H9 (cell line): Measurements from ENCODE around the gene ERI3. TPM values are rescaled to one million over a fixed set of nuclear protein-coding genes. Genes with fewer than 3 reads are reported as not detected.

Experiments
- DNase-seq: peaks from one replicate; pipeline ENCODE4 v3.0.0-alpha.2; 2017
- H2AFZ ChIP-seq: one replicate; pipeline ENCODE4 v1.6.1; 2013; ENCODE audit warnings: mild to moderate bottlenecking, low read length, control low read depth, moderate library complexity
- H2AK5ac ChIP-seq: 2 replicates; pipeline ENCODE4 v1.6.1; 2013; ENCODE audit warnings: low read length, control low read depth, mixed read lengths; ENCODE audit not compliant: insufficient read length
- H2BK120ac ChIP-seq: one replicate; pipeline ENCODE4 v1.6.1; 2013; ENCODE audit warnings: low read depth, mild to moderate bottlenecking, low read length, control low read depth, inconsistent platforms; ENCODE audit not compliant: poor library complexity, severe bottlenecking
- H2BK12ac ChIP-seq: 2 replicates; pipeline ENCODE4 v1.6.1; 2013; ENCODE audit warnings: low read length, control low read depth, mixed read lengths, low read depth; ENCODE audit not compliant: insufficient read length
- H2BK15ac ChIP-seq: 2 replicates; pipeline ENCODE4 v1.6.1; 2013; ENCODE audit warnings: low read depth, low read length, control low read depth
- H2BK20ac ChIP-seq: one replicate; pipeline ENCODE4 v1.6.1; 2013; ENCODE audit warnings: low read depth, mild to moderate bottlenecking, low read length, control low read depth, inconsistent platforms; ENCODE audit not compliant: poor library complexity, severe bottlenecking
- H2BK5ac ChIP-seq: 2 replicates; pipeline ENCODE4 v1.6.1; 2013; ENCODE audit warnings: low read length, control low read depth, mixed read lengths; ENCODE audit not compliant: insufficient read length
- H3K14ac ChIP-seq: 2 replicates; pipeline ENCODE4 v1.6.1; 2013; ENCODE audit warnings: low read length, control low read depth; ENCODE audit not compliant: insufficient read depth
- H3K18ac ChIP-seq: 2 replicates; pipeline ENCODE4 v1.6.1; 2013; ENCODE audit warnings: low read depth, mild to moderate bottlenecking, mixed read lengths, low read length, control low read depth; ENCODE audit not compliant: insufficient read length
- H3K23ac ChIP-seq: 2 replicates; pipeline ENCODE4 v1.6.1; 2013; ENCODE audit warnings: low read length, control low read depth, mixed read lengths, low read depth; ENCODE audit not compliant: insufficient read length
- H3K23me2 ChIP-seq: 2 replicates; pipeline ENCODE4 v1.6.1; 2013; ENCODE audit warnings: low read depth, mild to moderate bottlenecking, mixed read lengths, low read length, control low read depth; ENCODE audit not compliant: insufficient read length, poor library complexity, severe bottlenecking
- H3K27ac ChIP-seq: 2 replicates; pipeline ENCODE4 v1.5.1; 2013; ENCODE audit warnings: low read length, control low read depth, mixed read lengths, low read depth; ENCODE audit not compliant: insufficient read length
- H3K27me3 ChIP-seq: 2 replicates; pipeline ENCODE4 v1.6.1; 2013; ENCODE audit warnings: low read length, control low read depth, inconsistent platforms; ENCODE audit not compliant: insufficient read depth
- H3K4ac ChIP-seq: 2 replicates; pipeline ENCODE4 v1.6.1; 2013; ENCODE audit warnings: low read depth, mild to moderate bottlenecking, control low read depth, inconsistent platforms, low read length, moderate library complexity
- H3K4me1 ChIP-seq: 2 replicates; pipeline ENCODE4 v1.6.1; 2013; ENCODE audit warnings: low read length, control low read depth, inconsistent platforms; ENCODE audit not compliant: insufficient read depth
- H3K4me2 ChIP-seq: 2 replicates; pipeline ENCODE4 v1.6.1; 2013; ENCODE audit warnings: low read length, control low read depth, mixed read lengths; ENCODE audit not compliant: insufficient read length, insufficient read depth
- H3K56ac ChIP-seq: 2 replicates; pipeline ENCODE4 v1.6.1; 2013; ENCODE audit warnings: low read depth, mild to moderate bottlenecking, mixed read lengths, low read length, control low read depth; ENCODE audit not compliant: insufficient read length
- H3K79me1 ChIP-seq: 2 replicates; pipeline ENCODE4 v1.6.1; 2013; ENCODE audit warnings: low read depth, mild to moderate bottlenecking, moderate library complexity, low read length, control low read depth, inconsistent platforms; ENCODE audit not compliant: insufficient read depth, poor library complexity, severe bottlenecking
- H3K79me2 ChIP-seq: 2 replicates; pipeline ENCODE4 v1.6.1; 2013; ENCODE audit warnings: low read length, control low read depth, inconsistent platforms; ENCODE audit not compliant: insufficient read depth
- H3K9ac ChIP-seq: 2 replicates; pipeline ENCODE4 v1.6.1; 2013; ENCODE audit warnings: low read length, control low read depth, mixed read lengths; ENCODE audit not compliant: insufficient read length; ENCODE audit errors: extremely low read depth
- H3K9me3 ChIP-seq: one replicate; pipeline ENCODE4 v1.6.1; 2013; ENCODE audit warnings: low read depth, low read length, inconsistent platforms; ENCODE audit not compliant: control insufficient read depth
- H3T11ph ChIP-seq: one replicate; pipeline ENCODE4 v1.6.1; 2013; ENCODE audit warnings: mild to moderate bottlenecking, low read length, control low read depth, inconsistent platforms
- H4K20me1 ChIP-seq: one replicate; pipeline ENCODE4 v1.6.1; 2013; ENCODE audit not compliant: control insufficient read depth, insufficient read length, insufficient read depth
- H4K5ac ChIP-seq: 2 replicates; pipeline ENCODE4 v1.6.1; 2013; ENCODE audit warnings: low read depth, mild to moderate bottlenecking, mixed read lengths, low read length, control low read depth; ENCODE audit not compliant: insufficient read length
- H4K8ac ChIP-seq: replicated peaks from 2 replicates; pipeline ENCODE4 v1.6.1; 2013; ENCODE audit warnings: low read length, control low read depth, mixed read lengths, low read depth; ENCODE audit not compliant: insufficient read length
- H4K91ac ChIP-seq: 2 replicates; pipeline ENCODE4 v1.6.1; 2013; ENCODE audit warnings: low read depth, mild to moderate bottlenecking, moderate library complexity, mixed read lengths, low read length, control low read depth; ENCODE audit not compliant: insufficient read length
- H3K27ac Mint-ChIP-seq, 3 experiments: 2 replicates in 2 of 3; 3 replicates in 1 of 3; pipeline ENCODE4 v1.8.0; 2020 to 2021; ENCODE audit warnings: mixed read lengths in 3 of 3, mild to moderate bottlenecking in 1 of 3, moderate library complexity in 1 of 3
- H3K27me3 Mint-ChIP-seq: 2 replicates; pipeline ENCODE4 v1.8.0; 2021; ENCODE audit warnings: low read depth, mild to moderate bottlenecking, moderate library complexity, mixed read lengths
- H3K36me3 Mint-ChIP-seq, 3 experiments: 2 replicates in 2 of 3; 3 replicates in 1 of 3; pipeline ENCODE4 v1.8.0; 2020 to 2021; ENCODE audit warnings: low read depth in 3 of 3, mixed read lengths in 3 of 3; ENCODE audit not compliant: insufficient read depth in 1 of 3
- H3K4me1 Mint-ChIP-seq, 2 experiments: 2 replicates each; pipeline ENCODE4 v1.8.0; 2020; ENCODE audit warnings: mixed read lengths in 2 of 2
- H3K4me3 Mint-ChIP-seq, 2 experiments: 2 replicates in 1 of 2; 3 replicates in 1 of 2; pipeline ENCODE4 v1.8.0; 2020 to 2021; ENCODE audit warnings: mild to moderate bottlenecking in 2 of 2, mixed read lengths in 2 of 2, moderate library complexity in 1 of 2
- H3K9me3 Mint-ChIP-seq, 2 experiments: 2 replicates in 1 of 2; 3 replicates in 1 of 2; pipeline ENCODE4 v1.8.0; 2020; ENCODE audit warnings: mild to moderate bottlenecking in 2 of 2, mixed read lengths in 2 of 2, moderate library complexity in 1 of 2
- WGBS: extraction: QIAGEN DNeasy Blood & Tissue Kit; methylation state at CpG from one replicate; pipeline ENCODE4 v1.1.7; 2013; ENCODE audit warnings: missing lambda C conversion rate, low lambda C conversion rate, mixed read lengths; ENCODE audit not compliant: insufficient read length; ENCODE audit errors: extremely low coverage; 5-methylcytosine and 5-hydroxymethylcytosine counted together
- total RNA-seq: library from RNA; stranded (reverse); gene quantifications from 2 replicates; pipeline ENCODE4 v1.2.1, GENCODE V29; 2021
- TF ChIP-seq, protein P1 (sequence below): fragments of 200-600 bp; sonication (generic); conservative IDR thresholded peaks from 3 replicates; pipeline ENCODE4 v1.8.0; 2021; ENCODE audit warnings: antibody characterized with exemption, mild to moderate bottlenecking

The ERI3 gene
- total RNA-seq, 1 experiment from 2014 or later = 61.6 TPM

DNA sequence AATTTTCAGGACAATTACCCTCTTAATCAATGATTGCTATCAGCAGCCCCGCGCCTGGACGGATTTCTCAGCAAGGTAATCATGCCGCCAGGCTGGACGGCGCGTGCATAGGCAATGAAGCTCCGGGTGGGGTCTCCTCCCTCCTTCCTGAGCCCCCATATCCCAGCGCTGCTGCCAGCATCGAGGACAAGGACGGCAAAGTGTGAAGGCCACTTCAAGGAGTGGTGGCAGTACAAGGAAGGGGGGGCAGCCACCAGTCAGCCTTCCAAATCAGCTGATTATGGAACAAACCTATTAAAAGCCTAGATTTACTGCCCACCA is 90.6 kb downstream of the ERI3 start:
- no peak for DNase-seq
- Histone ChIP-seq H3K23me2 (no peaks in the 10 kb centered on the region), H3K14ac (peak overlapping the region; percentile 2; the same call in 1 of the 2 replicates), H4K91ac (no peak overlapping the region), H3K56ac (no peak overlapping the region), H3K27ac (no peak overlapping the region), H2BK5ac (no peak overlapping the region), H3K4ac (no peak overlapping the region), H3K4me1 (peaks cover 4% of the 10 kb centered on the region; the same call in 1 of the 2 replicates), H2BK120ac (no peak overlapping the region), H4K5ac (no peak overlapping the region), H3K27me3 (no peaks in the 10 kb centered on the region), H3T11ph (no peak overlapping the region), H3K4me2 (no peak overlapping the region), H2BK15ac (no peak overlapping the region), H3K79me2 (no peaks in the 10 kb centered on the region), H2BK12ac (no peak overlapping the region), H2AK5ac (no peak overlapping the region), H4K20me1 (no peaks in the 10 kb centered on the region), H3K23ac (no peak overlapping the region), H4K8ac (no peak overlapping the region), H2BK20ac (no peak overlapping the region), H3K9me3 (no peaks in the 10 kb centered on the region), H2AFZ (no peak overlapping the region), H3K79me1 (no peaks in the 10 kb centered on the region), H3K9ac (no peak overlapping the region), H3K18ac (no peak overlapping the region)
- Mint-ChIP-seq H3K4me1 (peaks cover 25 to 32% of the 10 kb centered on the region in 2 experiments), H3K36me3 (peaks cover 0 to 2% (median 0%) of the 10 kb centered on the region in 3 experiments; a peak in 4 of 7 replicates), H3K4me3 (no peak overlapping the region), H3K9me3 (no peaks in the 10 kb centered on the region), H3K27me3 (no peaks in the 10 kb centered on the region), H3K27ac (no peak overlapping the region)
- TF ChIP-seq, protein P1, sequence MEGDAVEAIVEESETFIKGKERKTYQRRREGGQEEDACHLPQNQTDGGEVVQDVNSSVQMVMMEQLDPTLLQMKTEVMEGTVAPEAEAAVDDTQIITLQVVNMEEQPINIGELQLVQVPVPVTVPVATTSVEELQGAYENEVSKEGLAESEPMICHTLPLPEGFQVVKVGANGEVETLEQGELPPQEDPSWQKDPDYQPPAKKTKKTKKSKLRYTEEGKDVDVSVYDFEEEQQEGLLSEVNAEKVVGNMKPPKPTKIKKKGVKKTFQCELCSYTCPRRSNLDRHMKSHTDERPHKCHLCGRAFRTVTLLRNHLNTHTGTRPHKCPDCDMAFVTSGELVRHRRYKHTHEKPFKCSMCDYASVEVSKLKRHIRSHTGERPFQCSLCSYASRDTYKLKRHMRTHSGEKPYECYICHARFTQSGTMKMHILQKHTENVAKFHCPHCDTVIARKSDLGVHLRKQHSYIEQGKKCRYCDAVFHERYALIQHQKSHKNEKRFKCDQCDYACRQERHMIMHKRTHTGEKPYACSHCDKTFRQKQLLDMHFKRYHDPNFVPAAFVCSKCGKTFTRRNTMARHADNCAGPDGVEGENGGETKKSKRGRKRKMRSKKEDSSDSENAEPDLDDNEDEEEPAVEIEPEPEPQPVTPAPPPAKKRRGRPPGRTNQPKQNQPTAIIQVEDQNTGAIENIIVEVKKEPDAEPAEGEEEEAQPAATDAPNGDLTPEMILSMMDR = no peak
- no CpG with 5 or more reads among the region's 11 CpGs for WGBS
